ENCODE results near the gene SLC9A8. TPM values are rescaled to one million over a fixed set of nuclear protein-coding genes. Genes with fewer than 3 reads are reported as not detected.

Gene SLC9A8
- polyA plus RNA-seq, 3 donors from 2014 or later: 2.5 to 9.1 (median 3.2) TPM

- Mint-ChIP-seq H3K9me3 (no peaks in the 10 kb centered on the region), H3K27me3 (ENCODE audit: low read depth in 3 of 3) (peaks cover under 1 to 5% (median 2%) of the 10 kb centered on the region in 3 donors), H3K4me1 (peaks cover 26 to 30% of the 10 kb centered on the region in 2 donors), H3K4me3 (no peak overlapping the region), H3K27ac (no peak overlapping the region), H3K36me3 (peaks cover 0 to 17% (median 5%) of the 10 kb centered on the region in 3 donors)
- no peak for DNase-seq
Observed at GRCh38 chr20:49910340-49910706, 97.7 kb downstream of the SLC9A8 start.

GRCh38 chr20:49913399-49914047 lies 100.9 kb downstream of the SLC9A8 start:
- Mint-ChIP-seq H3K36me3 (peaks cover 0 to 4% (median 0%) of the 10 kb centered on the region in 3 donors), H3K27ac (peak overlapping the region; percentile 89 to 100 (median 100)), H3K27me3 (ENCODE audit: low read depth in 3 of 3) (peaks cover 7 to 15% (median 14%) of the 10 kb centered on the region in 3 donors), H3K4me3 (peak overlapping the region; percentile 24 to 100 (median 99)), H3K9me3 (no peaks in the 10 kb centered on the region), H3K4me1 (peaks cover 40% of the 10 kb centered on the region in 2 donors)
- no peak for DNase-seq

GRCh38 chr20:49914310-49915117 lies 101.9 kb downstream of the SLC9A8 start:
- peak overlapping the region; percentile 99 to 100 (median 100) for H3K4me3 Mint-ChIP-seq
- H3K27me3 Mint-ChIP-seq (ENCODE audit: low read depth in 3 of 3): peaks cover 7 to 14% (median 13%) of the 10 kb centered on the region in 3 donors
- no peaks in the 10 kb centered on the region for H3K9me3 Mint-ChIP-seq
- peak overlapping the region; percentile 89 to 100 (median 100) for H3K27ac Mint-ChIP-seq
- H3K36me3 Mint-ChIP-seq: peaks cover 0 to 2% (median 0%) of the 10 kb centered on the region in 3 donors
- peaks cover 40% of the 10 kb centered on the region in 2 donors for H3K4me1 Mint-ChIP-seq
- no peak for DNase-seq

- H3K36me3 Mint-ChIP-seq: no peaks in the 10 kb centered on the region
- peaks cover 7 to 15% (median 14%) of the 10 kb centered on the region in 3 donors for H3K27me3 Mint-ChIP-seq (ENCODE audit: low read depth in 3 of 3)
- H3K27ac Mint-ChIP-seq: peak overlapping the region; percentile 100
- DNase-seq: no peak
- peak overlapping the region; percentile 99 to 100 (median 100) for H3K4me3 Mint-ChIP-seq
- peaks cover 40% of the 10 kb centered on the region in 2 donors for H3K4me1 Mint-ChIP-seq
- H3K9me3 Mint-ChIP-seq: no peaks in the 10 kb centered on the region
Observed at GRCh38 chr20:49915118-49915379, 102.4 kb downstream of the SLC9A8 start.

- no peaks in the 10 kb centered on the region for H3K9me3 Mint-ChIP-seq
- H3K4me3 Mint-ChIP-seq: peak within 1 kb of the TSS; percentile 99 to 100 (median 100)
- H3K27me3 Mint-ChIP-seq (ENCODE audit: low read depth in 3 of 3): peaks cover 7 to 15% (median 14%) of the 10 kb centered on the region in 3 donors
- H3K4me1 Mint-ChIP-seq: peaks cover 36 to 40% of the 10 kb centered on the region in 2 donors
- no peaks in the 10 kb centered on the region for H3K36me3 Mint-ChIP-seq
- peak within 1 kb of the TSS; percentile 100 for H3K27ac Mint-ChIP-seq
- DNase-seq: peak; percentile 96 to 97 (median 97)
Observed at GRCh38 chr20:49915380-49916145, 102.9 kb downstream of the SLC9A8 start, which contains the start of gene SPATA2. SPATA2 (minus strand) TSS chr20:49915529; CDS start chr20:49908490, 7,039 bp downstream.

DNA sequence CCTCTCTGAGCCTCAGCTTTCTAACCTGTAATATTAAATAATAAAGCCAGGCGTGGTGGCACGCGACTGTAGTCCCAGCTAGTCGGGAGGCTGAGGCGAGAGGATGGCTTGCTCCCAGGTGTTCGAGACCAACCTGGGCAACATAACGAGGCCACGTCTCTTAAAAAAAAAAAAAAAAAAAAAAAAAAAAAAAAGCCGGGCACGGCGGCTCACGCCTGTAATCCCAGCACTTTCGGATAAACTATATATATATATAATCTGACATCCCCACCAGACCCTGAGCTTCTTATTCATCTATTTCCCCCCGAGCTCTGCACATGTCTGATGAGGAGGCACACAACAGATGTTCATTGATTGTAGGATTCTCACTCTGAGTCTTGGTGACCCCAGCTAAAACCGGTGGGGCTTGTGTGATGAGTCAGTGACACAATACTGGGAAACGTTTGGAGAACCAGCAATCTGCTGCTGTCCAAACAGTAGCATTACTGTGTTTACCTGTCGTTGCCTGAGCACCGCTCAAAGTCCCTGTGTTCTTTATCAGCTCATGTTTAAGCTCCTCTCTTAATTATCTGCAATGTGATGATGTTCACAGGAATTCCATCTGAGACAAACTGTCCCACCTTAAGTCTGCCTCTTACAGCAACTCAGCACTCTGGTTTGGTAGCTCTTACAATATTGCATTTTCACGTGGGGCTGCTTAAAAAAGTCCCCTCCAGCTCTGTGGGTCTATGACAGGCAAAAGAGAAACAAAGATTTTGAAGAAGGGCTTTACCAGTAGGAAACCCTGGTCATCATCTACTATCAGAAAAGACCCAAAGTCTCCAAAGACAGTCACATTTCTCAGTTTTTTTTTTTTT lies 103.7 kb downstream of the SLC9A8 start:
- Mint-ChIP-seq H3K36me3 (no peaks in the 10 kb centered on the region), H3K4me3 (peak overlapping the region; percentile 99 to 100 (median 100)), H3K27ac (peak overlapping the region; percentile 100), H3K4me1 (peaks cover 34 to 40% of the 10 kb centered on the region in 2 donors), H3K9me3 (no peaks in the 10 kb centered on the region), H3K27me3 (ENCODE audit: low read depth in 3 of 3) (peaks cover 7 to 15% (median 14%) of the 10 kb centered on the region in 3 donors)
- no peak for DNase-seq

GRCh38 chr20:49918446-49918845 lies 105.8 kb downstream of the SLC9A8 start:
- Mint-ChIP-seq H3K4me1 (peaks cover 27 to 29% of the 10 kb centered on the region in 2 donors), H3K27me3 (ENCODE audit: low read depth in 3 of 3) (peaks cover 7 to 16% (median 14%) of the 10 kb centered on the region in 3 donors), H3K4me3 (no peak overlapping the region), H3K27ac (peak overlapping the region in 1 of 6 donors; percentile 34), H3K9me3 (no peaks in the 10 kb centered on the region), H3K36me3 (no peaks in the 10 kb centered on the region)
- DNase-seq: no peak

GRCh38 chr20:49919009-49919408 lies 106.4 kb downstream of the SLC9A8 start:
- no peak overlapping the region for H3K4me3 Mint-ChIP-seq
- peaks cover 21 to 23% of the 10 kb centered on the region in 2 donors for H3K4me1 Mint-ChIP-seq
- no peaks in the 10 kb centered on the region for H3K36me3 Mint-ChIP-seq
- no peak overlapping the region for H3K27ac Mint-ChIP-seq
- H3K27me3 Mint-ChIP-seq (ENCODE audit: low read depth in 3 of 3): peaks cover 8 to 16% (median 14%) of the 10 kb centered on the region in 3 donors
- no peaks in the 10 kb centered on the region for H3K9me3 Mint-ChIP-seq
- no peak for DNase-seq

- H3K4me1 Mint-ChIP-seq: peaks cover 16 to 19% of the 10 kb centered on the region in 2 donors
- no peak overlapping the region for H3K27ac Mint-ChIP-seq
- DNase-seq: no peak
- no peaks in the 10 kb centered on the region for H3K9me3 Mint-ChIP-seq
- peaks cover 8 to 14% (median 14%) of the 10 kb centered on the region in 3 donors for H3K27me3 Mint-ChIP-seq (ENCODE audit: low read depth in 3 of 3)
- H3K4me3 Mint-ChIP-seq: no peak overlapping the region
- H3K36me3 Mint-ChIP-seq: no peaks in the 10 kb centered on the region
Observed at GRCh38 chr20:49919461-49919860, 106.8 kb downstream of the SLC9A8 start.

DNA sequence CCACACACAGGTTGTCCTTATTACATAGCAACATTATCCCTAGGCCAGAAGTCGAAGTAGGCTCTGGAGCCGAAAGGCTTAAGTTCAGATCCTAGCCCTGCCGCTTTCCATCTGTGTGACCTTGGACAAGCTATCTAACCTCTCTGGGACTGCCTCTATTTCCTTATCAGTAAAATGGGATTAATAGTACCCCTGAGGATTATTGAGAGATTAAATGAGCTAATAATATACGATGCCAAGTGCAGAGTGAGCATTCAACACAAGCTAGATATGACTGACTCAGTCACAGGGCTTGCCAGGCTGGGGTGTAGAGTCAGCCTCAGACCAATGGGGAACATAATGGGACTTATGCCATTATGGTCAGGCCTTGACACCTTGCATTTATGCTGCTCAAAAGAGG lies 111.6 kb downstream of the SLC9A8 start:
- no peaks in the 10 kb centered on the region for H3K36me3 Mint-ChIP-seq
- no peak overlapping the region for H3K4me3 Mint-ChIP-seq
- no peaks in the 10 kb centered on the region for H3K9me3 Mint-ChIP-seq
- no peak overlapping the region for H3K27ac Mint-ChIP-seq
- H3K27me3 Mint-ChIP-seq (ENCODE audit: low read depth in 3 of 3): peaks cover 0 to 3% (median 3%) of the 10 kb centered on the region in 3 donors
- no peak for DNase-seq
- peaks cover 0 to 5% of the 10 kb centered on the region in 2 donors for H3K4me1 Mint-ChIP-seq

DNA sequence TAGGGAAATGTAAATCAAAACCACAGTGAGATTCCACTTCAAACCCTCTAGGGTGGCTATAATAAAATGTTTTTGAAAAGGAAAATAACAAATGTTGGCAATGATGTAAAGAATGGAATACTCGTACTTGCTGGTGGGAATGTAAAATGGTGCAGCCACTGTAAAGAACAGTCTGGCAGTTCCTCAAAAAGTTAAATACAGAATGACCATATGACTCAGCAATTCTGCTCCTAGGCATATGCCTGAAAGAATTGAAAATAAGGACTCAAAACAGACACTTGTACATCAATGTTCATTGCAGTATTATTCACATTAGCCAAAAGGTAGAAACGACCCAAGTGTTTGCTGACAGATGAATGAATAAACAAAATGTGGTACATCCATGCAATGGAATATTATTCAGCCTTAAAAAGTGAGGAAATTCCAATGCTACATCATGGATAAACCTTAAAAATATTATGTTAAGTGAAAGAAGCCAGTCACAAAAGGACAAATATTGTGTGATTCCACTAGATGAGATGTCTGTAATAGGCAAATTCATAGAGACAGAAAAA lies 113.3 kb downstream of the SLC9A8 start:
- Mint-ChIP-seq H3K27ac (no peak overlapping the region), H3K9me3 (no peaks in the 10 kb centered on the region), H3K4me1 (peaks cover 0 to 5% of the 10 kb centered on the region in 2 donors), H3K4me3 (no peak overlapping the region), H3K27me3 (ENCODE audit: low read depth in 3 of 3) (peaks cover 0 to 5% (median 1%) of the 10 kb centered on the region in 3 donors), H3K36me3 (no peaks in the 10 kb centered on the region)
- DNase-seq: no peak

- Mint-ChIP-seq H3K27ac (no peak overlapping the region), H3K9me3 (no peaks in the 10 kb centered on the region), H3K36me3 (no peaks in the 10 kb centered on the region), H3K4me3 (no peak overlapping the region), H3K27me3 (ENCODE audit: low read depth in 3 of 3) (peaks cover 0 to 4% (median 0%) of the 10 kb centered on the region in 3 donors), H3K4me1 (peaks cover under 1 to 5% of the 10 kb centered on the region in 2 donors)
- peak; percentile 66 to 72 (median 66) for DNase-seq
Observed at GRCh38 chr20:49928411-49929141, 115.9 kb downstream of the SLC9A8 start.

Data from immature natural killer cell (primary cell).